Measurements from ENCODE around the gene PTGS1. TPM values are rescaled to one million over a fixed set of nuclear protein-coding genes. Genes with fewer than 3 reads are reported as not detected.

PTGS1 gene
- total and polyA plus RNA-seq, 2 of the 13 experiments (the other 11 are each of a cell fraction or from before 2014, with no cell fraction given), result 0.07 to 0.08 TPM

- ATAC-seq (peak; percentile 43), FAIRE-seq (no peak), DNase-seq (ENCODE audit: low spot score) (no peak)
- POLR2A ChIA-PET, result no interaction called here
- BruUV-seq (replicated peaks), result no TSS peak
- H2AFZ ChIP-seq (ENCODE audit: low read length), result no peak overlapping the region
- no peak overlapping the region; a peak in 1 of 6 replicates for H3K4me3 ChIP-seq (replicated peaks in 1 of 3; ENCODE audit: insufficient read depth in 1 of 3, low read depth in 2 of 3, low read length in 3 of 3)
- H4K20me1 ChIP-seq (ENCODE audit: insufficient read depth, low read length), result no peaks in the 10 kb centered on the region
- no peaks in the 10 kb centered on the region for H3K36me3 ChIP-seq (replicated peaks in 1 of 2; ENCODE audit: control insufficient read depth in 1 of 2, insufficient read depth in 2 of 2, low read length in 2 of 2)
- no peaks in the 10 kb centered on the region for H3K79me2 ChIP-seq (ENCODE audit: insufficient read depth, low read length)
- H3K27me3 ChIP-seq (ENCODE audit: control insufficient read depth in 1 of 2, insufficient read depth in 2 of 2, low read length in 2 of 2), result peaks cover 0 to 18% of the 10 kb centered on the region in 2 experiments
- 7% methylated on average over 10 of the region's 14 CpGs for WGBS (ENCODE audit: low lambda C conversion rate)
- TF ChIP-seq ZNF687 (CRISPR knock-in tag; IDR thresholded peaks at IDR 0.05) (peak; percentile 16; the same call in 1 of the 2 replicates), KMT2A (CRISPR knock-in tag; IDR thresholded peaks at IDR 0.05) (no peak), ZNF703 (CRISPR knock-in tag; IDR thresholded peaks at IDR 0.05; ENCODE audit: borderline replicate concordance) (no peak)
- no peak overlapping the region for H3K27ac ChIP-seq (ENCODE audit: extremely low read length, insufficient read depth, low read length)
- in situ Hi-C loops (cut with HindIII; ENCODE audit: extremely low pct_ligation_motif_present, low pct_unique_long_range_greater_than_20kb) (loop anchor here (25.0 kb wide), 1 partner anchor 437 kb away; the partner anchor contains the start of gene OR1K1), intact Hi-C loops (cut with micrococcal nuclease; ENCODE audit: unreplicated experiment) (no loop called here)
- no peak overlapping the region for H3K9ac ChIP-seq (ENCODE audit: insufficient read depth, low read depth, low read length)
- peaks cover 13% of the 10 kb centered on the region for H3K9me3 ChIP-seq (ENCODE audit: low read length)
- H3K4me1 ChIP-seq (ENCODE audit: insufficient read depth, low read length), result peaks cover 26% of the 10 kb centered on the region
- CTCF ChIA-PET (ENCODE audit: low intra/inter-chr PET ratio, low total read pairs), result no interaction called here
- peak overlapping the region; percentile 49; the same call in 1 of the 2 replicates for H3K4me2 ChIP-seq (ENCODE audit: low read depth, low read length)
Measured at GRCh38 chr9:122374885-122375420, 4.1 kb downstream of the PTGS1 start.

DNA sequence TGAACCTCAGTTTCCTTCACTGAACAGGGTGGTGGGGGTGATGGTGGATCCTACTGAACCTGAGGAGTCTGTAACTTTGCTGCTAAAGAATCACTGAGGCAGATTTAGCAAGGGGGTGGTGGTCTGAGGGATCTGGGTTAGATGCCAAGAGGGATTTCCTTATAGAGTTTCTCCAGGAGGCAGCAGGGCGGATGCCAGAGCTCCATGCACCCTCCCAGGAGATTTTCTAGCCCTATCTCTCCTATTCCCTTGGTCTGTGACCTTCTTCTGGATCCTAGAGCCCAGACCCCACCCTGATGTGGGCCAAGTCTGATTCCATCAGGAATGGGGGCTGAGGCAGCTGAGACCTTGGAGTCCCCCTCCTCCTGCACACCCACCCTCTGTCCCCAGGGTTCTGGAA is 6.0 kb downstream of the PTGS1 start:
- Histone ChIP-seq H3K4me3 (replicated peaks in 1 of 3; ENCODE audit: insufficient read depth in 1 of 3, low read depth in 2 of 3, low read length in 3 of 3) (no peak overlapping the region), H3K36me3 (replicated peaks in 1 of 2; ENCODE audit: control insufficient read depth in 1 of 2, insufficient read depth in 2 of 2, low read length in 2 of 2) (no peaks in the 10 kb centered on the region), H2AFZ (ENCODE audit: low read length) (no peak overlapping the region), H3K4me2 (ENCODE audit: low read depth, low read length) (peak overlapping the region; percentile 2; the same call in 1 of the 2 replicates), H3K27me3 (ENCODE audit: control insufficient read depth in 1 of 2, insufficient read depth in 2 of 2, low read length in 2 of 2) (peaks cover 0 to 13% of the 10 kb centered on the region in 2 experiments), H3K4me1 (ENCODE audit: insufficient read depth, low read length) (peaks cover 26% of the 10 kb centered on the region), H3K79me2 (ENCODE audit: insufficient read depth, low read length) (no peaks in the 10 kb centered on the region), H3K9ac (ENCODE audit: insufficient read depth, low read depth, low read length) (no peak overlapping the region), H4K20me1 (ENCODE audit: insufficient read depth, low read length) (no peaks in the 10 kb centered on the region), H3K9me3 (ENCODE audit: low read length) (peaks cover 15% of the 10 kb centered on the region), H3K27ac (ENCODE audit: extremely low read length, insufficient read depth, low read length) (no peak overlapping the region)
- no TSS peak for BruUV-seq (replicated peaks)
- no peak for FAIRE-seq
- intact Hi-C loops (cut with micrococcal nuclease; ENCODE audit: unreplicated experiment) (no loop called here), in situ Hi-C loops (cut with HindIII; ENCODE audit: extremely low pct_ligation_motif_present, low pct_unique_long_range_greater_than_20kb) (no loop called here)
- no peak for ATAC-seq
- WGBS (ENCODE audit: low lambda C conversion rate), result no CpG with 5 or more reads among the region's 1 CpG
- ChIA-PET CTCF (ENCODE audit: low intra/inter-chr PET ratio, low total read pairs) (no interaction called here), POLR2A (no interaction called here)
- no peak for DNase-seq (ENCODE audit: low spot score)
- no peak for TF ChIP-seq SNAPC2 (CRISPR knock-in tag; IDR thresholded peaks at IDR 0.05)
- TF ChIP-seq ZNF549 (CRISPR knock-in tag; IDR thresholded peaks at IDR 0.05), result no peak
- TF ChIP-seq ZBTB20 (CRISPR knock-in tag; IDR thresholded peaks at IDR 0.05; ENCODE audit: borderline replicate concordance, low read depth), result no peak
- no peak for TF ChIP-seq POLR2AphosphoS5 (IDR thresholded peaks at IDR 0.05; ENCODE audit: low read depth, low read length)
- no peak for TF ChIP-seq KDM4B (CRISPR knock-in tag; IDR thresholded peaks at IDR 0.05)

Data from HepG2 (cell line).